ENCODE measurements around the gene F9.
"Not testable (repeated sequence)": the region's sequence is repeated elsewhere in the genome, so short reads cannot be mapped to it uniquely, and the experiment has no call there.

F9 gene

GRCh38 chrX:139530550-139530949, at the start of gene F9:
Gene F9 (plus strand): TSS chrX:139530739. CDS start chrX:139530765, 26 bp downstream.
- no peaks in the 10 kb centered on the region for H3K27me3 ChIP-seq (ENCODE audit: low read depth)
- in situ Hi-C loops (cut with MboI; ENCODE audit: low sequenced_read_pairs), result no loop called here
- no peak within 1 kb of the TSS for H3K4me3 ChIP-seq
- H3K36me3 ChIP-seq (replicated peaks), result no peaks in the 10 kb centered on the region
- DNase-seq (ENCODE audit: low spot score in 2 of 2), result no peak
- no peaks in the 10 kb centered on the region for H3K9me3 ChIP-seq
- H3K4me1 ChIP-seq, result no peaks in the 10 kb centered on the region

GRCh38 chrX:139483699-139484098, 46.8 kb upstream of the F9 start:
- Histone ChIP-seq H3K36me3 (replicated peaks) (no peaks in the 10 kb centered on the region), H3K4me1 (no peaks in the 10 kb centered on the region), H3K4me3 (no peak overlapping the region), H3K27me3 (ENCODE audit: low read depth) (no peaks in the 10 kb centered on the region), H3K9me3 (no peaks in the 10 kb centered on the region)
- in situ Hi-C loops (cut with MboI; ENCODE audit: low sequenced_read_pairs), result no loop called here
- no peak for DNase-seq (ENCODE audit: low spot score in 2 of 2)

- Histone ChIP-seq H3K36me3 (replicated peaks) (no peaks in the 10 kb centered on the region), H3K27me3 (ENCODE audit: low read depth) (no peaks in the 10 kb centered on the region), H3K4me1 (no peaks in the 10 kb centered on the region), H3K9me3 (no peaks in the 10 kb centered on the region), H3K4me3 (no peak overlapping the region)
- DNase-seq (ENCODE audit: low spot score in 2 of 2), result no peak
- in situ Hi-C loops (cut with MboI; ENCODE audit: low sequenced_read_pairs), result no loop called here
Observed at GRCh38 chrX:139484591-139484990, 45.9 kb upstream of the F9 start.

GRCh38 chrX:139495324-139495723, 35.2 kb upstream of the F9 start:
- in situ Hi-C loops (cut with MboI; ENCODE audit: low sequenced_read_pairs), result no loop called here

GRCh38 chrX:139506333-139506732, 24.2 kb upstream of the F9 start:
- H3K4me1 ChIP-seq, result no peaks in the 10 kb centered on the region
- H3K4me3 ChIP-seq, result no peak overlapping the region
- DNase-seq (ENCODE audit: low spot score in 2 of 2), result no peak
- in situ Hi-C loops (cut with MboI; ENCODE audit: low sequenced_read_pairs), result no loop called here
- H3K9me3 ChIP-seq, result no peaks in the 10 kb centered on the region
- no peaks in the 10 kb centered on the region for H3K36me3 ChIP-seq (replicated peaks)
- no peaks in the 10 kb centered on the region for H3K27me3 ChIP-seq (ENCODE audit: low read depth)

More at GRCh38 chrX:139495324-139495723, 35.2 kb upstream of the F9 start:
- Histone ChIP-seq H3K4me3 (no peak overlapping the region), H3K9me3 (no peaks in the 10 kb centered on the region), H3K36me3 (replicated peaks) (no peaks in the 10 kb centered on the region), H3K27me3 (ENCODE audit: low read depth) (no peaks in the 10 kb centered on the region), H3K4me1 (no peaks in the 10 kb centered on the region)
- no peak for DNase-seq (ENCODE audit: low spot score in 2 of 2)

- Histone ChIP-seq H3K4me1 (no peaks in the 10 kb centered on the region), H3K4me3 (no peak overlapping the region), H3K27me3 (ENCODE audit: low read depth) (no peaks in the 10 kb centered on the region), H3K36me3 (replicated peaks) (no peaks in the 10 kb centered on the region), H3K9me3 (no peaks in the 10 kb centered on the region)
- in situ Hi-C loops (cut with MboI; ENCODE audit: low sequenced_read_pairs), result no loop called here
- DNase-seq (ENCODE audit: low spot score in 2 of 2), result no peak
Observed at GRCh38 chrX:139508099-139508498, 22.4 kb upstream of the F9 start.

- Histone ChIP-seq H3K4me1 (no peaks in the 10 kb centered on the region), H3K4me3 (no peak overlapping the region), H3K36me3 (replicated peaks) (no peaks in the 10 kb centered on the region), H3K9me3 (no peaks in the 10 kb centered on the region), H3K27me3 (ENCODE audit: low read depth) (no peaks in the 10 kb centered on the region)
- no peak for DNase-seq (ENCODE audit: low spot score in 2 of 2)
- in situ Hi-C loops (cut with MboI; ENCODE audit: low sequenced_read_pairs), result no loop called here
Observed at GRCh38 chrX:139518475-139518874, 12.1 kb upstream of the F9 start.

GRCh38 chrX:139528829-139529228, 1.7 kb upstream of the F9 start:
- H3K27me3 ChIP-seq (ENCODE audit: low read depth); DNase-seq (ENCODE audit: low spot score in 2 of 2); H3K9me3 ChIP-seq; in situ Hi-C loops (cut with MboI; ENCODE audit: low sequenced_read_pairs); H3K4me1 ChIP-seq; H3K4me3 ChIP-seq; H3K36me3 ChIP-seq (replicated peaks): not testable (repeated sequence)

GRCh38 chrX:139532834-139533233, 2.3 kb downstream of the F9 start:
- in situ Hi-C loops (cut with MboI; ENCODE audit: low sequenced_read_pairs), result no loop called here
- no peaks in the 10 kb centered on the region for H3K4me1 ChIP-seq
- H3K9me3 ChIP-seq, result no peaks in the 10 kb centered on the region
- H3K27me3 ChIP-seq (ENCODE audit: low read depth), result no peaks in the 10 kb centered on the region
- no peaks in the 10 kb centered on the region for H3K36me3 ChIP-seq (replicated peaks)
- H3K4me3 ChIP-seq, result no peak overlapping the region
- no peak for DNase-seq (ENCODE audit: low spot score in 2 of 2)

GRCh38 chrX:139533444-139533843, 2.9 kb downstream of the F9 start:
- no peak for DNase-seq (ENCODE audit: low spot score in 2 of 2)
- H3K4me3 ChIP-seq, result no peak overlapping the region
- H3K4me1 ChIP-seq, result no peaks in the 10 kb centered on the region
- H3K9me3 ChIP-seq, result no peaks in the 10 kb centered on the region
- in situ Hi-C loops (cut with MboI; ENCODE audit: low sequenced_read_pairs), result no loop called here
- no peaks in the 10 kb centered on the region for H3K27me3 ChIP-seq (ENCODE audit: low read depth)
- H3K36me3 ChIP-seq (replicated peaks), result no peaks in the 10 kb centered on the region

- Histone ChIP-seq H3K36me3 (replicated peaks) (no peaks in the 10 kb centered on the region), H3K9me3 (no peaks in the 10 kb centered on the region), H3K4me1 (no peaks in the 10 kb centered on the region), H3K4me3 (no peak overlapping the region), H3K27me3 (ENCODE audit: low read depth) (no peaks in the 10 kb centered on the region)
- in situ Hi-C loops (cut with MboI; ENCODE audit: low sequenced_read_pairs), result no loop called here
- no peak for DNase-seq (ENCODE audit: low spot score in 2 of 2)
Observed at GRCh38 chrX:139538907-139539790, 8.6 kb downstream of the F9 start.

- Histone ChIP-seq H3K9me3 (no peaks in the 10 kb centered on the region), H3K36me3 (replicated peaks) (no peaks in the 10 kb centered on the region), H3K4me1 (no peaks in the 10 kb centered on the region), H3K4me3 (no peak overlapping the region), H3K27me3 (ENCODE audit: low read depth) (no peaks in the 10 kb centered on the region)
- DNase-seq (ENCODE audit: low spot score in 2 of 2), result no peak
- in situ Hi-C loops (cut with MboI; ENCODE audit: low sequenced_read_pairs), result no loop called here
Observed at GRCh38 chrX:139542652-139543051, 12.1 kb downstream of the F9 start.

GRCh38 chrX:139543920-139544319, 13.4 kb downstream of the F9 start:
- in situ Hi-C loops (cut with MboI; ENCODE audit: low sequenced_read_pairs), result no loop called here
- no peaks in the 10 kb centered on the region for H3K27me3 ChIP-seq (ENCODE audit: low read depth)
- H3K9me3 ChIP-seq, result no peaks in the 10 kb centered on the region
- no peaks in the 10 kb centered on the region for H3K4me1 ChIP-seq
- H3K4me3 ChIP-seq, result no peak overlapping the region
- H3K36me3 ChIP-seq (replicated peaks), result no peaks in the 10 kb centered on the region
- DNase-seq (ENCODE audit: low spot score in 2 of 2), result no peak

GRCh38 chrX:139544591-139544990, 14.1 kb downstream of the F9 start:
- no peak for DNase-seq (ENCODE audit: low spot score in 2 of 2)
- Histone ChIP-seq H3K4me1 (no peaks in the 10 kb centered on the region), H3K4me3 (no peak overlapping the region), H3K36me3 (replicated peaks) (no peaks in the 10 kb centered on the region), H3K27me3 (ENCODE audit: low read depth) (no peaks in the 10 kb centered on the region), H3K9me3 (no peaks in the 10 kb centered on the region)
- in situ Hi-C loops (cut with MboI; ENCODE audit: low sequenced_read_pairs), result no loop called here

All from HAP-1 (cell line).